ENCODE measurements around the gene AACS. TPM values are rescaled to one million over a fixed set of nuclear protein-coding genes. Genes with fewer than 3 reads are reported as not detected.

Gene AACS
- total RNA-seq, 2 experiments from 2014 or later: 10.8 to 11.7 TPM

- H3K27ac ChIP-seq (ENCODE audit: low read depth in 1 of 2, low read length in 2 of 2): no peak overlapping the region
- no peaks in the 10 kb centered on the region for H3K9me3 ChIP-seq (ENCODE audit: control insufficient read depth in 1 of 2, insufficient read depth in 1 of 2, low read length in 2 of 2)
- Mint-ChIP-seq H3K36me3 (ENCODE audit: low read depth) (peaks cover 55% of the 10 kb centered on the region), H3K4me3 (no peak overlapping the region), H3K27me3 (no peaks in the 10 kb centered on the region), H3K9me3 (no peaks in the 10 kb centered on the region), H3K27ac (no peak overlapping the region), H3K4me1 (ENCODE audit: low read depth) (no peaks in the 10 kb centered on the region)
- no peak for TF ChIP-seq CTCF (IDR thresholded peaks at IDR 0.05)
- peaks cover 25% of the 10 kb centered on the region for H3K36me3 ChIP-seq (ENCODE audit: insufficient read depth, low read length)
- intact Hi-C loops (cut with DNase I, micrococcal nuclease): no loop called here
- no peaks in the 10 kb centered on the region for H3K4me1 ChIP-seq (ENCODE audit: insufficient read depth, low read length)
- DNase-seq (no peak), ATAC-seq (ENCODE audit: poor library complexity) (no peak)
- ChIA-PET CTCF (no interaction called here), POLR2A (no interaction called here)
- H3K27me3 ChIP-seq (ENCODE audit: control insufficient read depth in 1 of 2, insufficient read depth in 2 of 2, low read length in 2 of 2): no peaks in the 10 kb centered on the region
- H3K4me3 ChIP-seq (ENCODE audit: low read length): no peak overlapping the region
Measured at GRCh38 chr12:125104982-125105381, 39.7 kb downstream of the AACS start.

GRCh38 chr12:125105600-125105999 is 40.4 kb downstream of the AACS start:
- H3K4me3 Mint-ChIP-seq: no peak overlapping the region
- H3K27ac Mint-ChIP-seq: no peak overlapping the region
- H3K4me3 ChIP-seq (ENCODE audit: low read length): no peak overlapping the region
- peaks cover 25% of the 10 kb centered on the region for H3K36me3 ChIP-seq (ENCODE audit: insufficient read depth, low read length)
- H3K4me1 ChIP-seq (ENCODE audit: insufficient read depth, low read length): no peaks in the 10 kb centered on the region
- CTCF ChIA-PET: no interaction called here
- H3K27me3 ChIP-seq (ENCODE audit: control insufficient read depth in 1 of 2, insufficient read depth in 2 of 2, low read length in 2 of 2): no peaks in the 10 kb centered on the region
- POLR2A ChIA-PET: no interaction called here
- H3K27ac ChIP-seq (ENCODE audit: low read depth in 1 of 2, low read length in 2 of 2): no peak overlapping the region
- DNase-seq (no peak), ATAC-seq (ENCODE audit: poor library complexity) (no peak)
- TF ChIP-seq CTCF (IDR thresholded peaks at IDR 0.05): no peak
- H3K4me1 Mint-ChIP-seq (ENCODE audit: low read depth): no peaks in the 10 kb centered on the region
- H3K36me3 Mint-ChIP-seq (ENCODE audit: low read depth): peaks cover 59% of the 10 kb centered on the region
- H3K9me3 Mint-ChIP-seq: no peaks in the 10 kb centered on the region
- H3K27me3 Mint-ChIP-seq: no peaks in the 10 kb centered on the region
- intact Hi-C loops (cut with DNase I, micrococcal nuclease): no loop called here
- no peaks in the 10 kb centered on the region for H3K9me3 ChIP-seq (ENCODE audit: control insufficient read depth in 1 of 2, insufficient read depth in 1 of 2, low read length in 2 of 2)

GRCh38 chr12:125110641-125111360 is 45.6 kb downstream of the AACS start:
- H3K36me3 Mint-ChIP-seq (ENCODE audit: low read depth): peaks cover 66% of the 10 kb centered on the region
- no peaks in the 10 kb centered on the region for H3K27me3 ChIP-seq (ENCODE audit: control insufficient read depth in 1 of 2, insufficient read depth in 2 of 2, low read length in 2 of 2)
- TF ChIP-seq CTCF (IDR thresholded peaks at IDR 0.05): no peak
- intact Hi-C loops (cut with DNase I, micrococcal nuclease): no loop called here
- no peak overlapping the region for H3K27ac ChIP-seq (ENCODE audit: low read depth in 1 of 2, low read length in 2 of 2)
- H3K9me3 ChIP-seq (ENCODE audit: control insufficient read depth in 1 of 2, insufficient read depth in 1 of 2, low read length in 2 of 2): no peaks in the 10 kb centered on the region
- H3K27me3 Mint-ChIP-seq: no peaks in the 10 kb centered on the region
- H3K36me3 ChIP-seq (ENCODE audit: insufficient read depth, low read length): peaks cover 10% of the 10 kb centered on the region
- DNase-seq (no peak), ATAC-seq (ENCODE audit: poor library complexity) (no peak)
- H3K4me1 Mint-ChIP-seq (ENCODE audit: low read depth): no peaks in the 10 kb centered on the region
- H3K4me3 ChIP-seq (ENCODE audit: low read length): no peak overlapping the region
- H3K4me3 Mint-ChIP-seq: no peak overlapping the region
- ChIA-PET POLR2A (no interaction called here), CTCF (no interaction called here)
- no peaks in the 10 kb centered on the region for H3K9me3 Mint-ChIP-seq
- no peak overlapping the region for H3K27ac Mint-ChIP-seq
- H3K4me1 ChIP-seq (ENCODE audit: insufficient read depth, low read length): no peaks in the 10 kb centered on the region
